Activated CD4-positive, CD25-positive, alpha-beta regulatory T cell treated with anti-CD3 and anti-CD28 coated beads, Interleukin-2, amount 50 U/mL, for 16 hours (primary cell): ENCODE measurements around the gene ANO7.

Source experiments
- DNase-seq: peaks from one replicate; pipeline ENCODE4 v3.0.0-alpha.2; 2020; ENCODE audit warnings: low read depth, low spot score

The ANO7 gene

DNA sequence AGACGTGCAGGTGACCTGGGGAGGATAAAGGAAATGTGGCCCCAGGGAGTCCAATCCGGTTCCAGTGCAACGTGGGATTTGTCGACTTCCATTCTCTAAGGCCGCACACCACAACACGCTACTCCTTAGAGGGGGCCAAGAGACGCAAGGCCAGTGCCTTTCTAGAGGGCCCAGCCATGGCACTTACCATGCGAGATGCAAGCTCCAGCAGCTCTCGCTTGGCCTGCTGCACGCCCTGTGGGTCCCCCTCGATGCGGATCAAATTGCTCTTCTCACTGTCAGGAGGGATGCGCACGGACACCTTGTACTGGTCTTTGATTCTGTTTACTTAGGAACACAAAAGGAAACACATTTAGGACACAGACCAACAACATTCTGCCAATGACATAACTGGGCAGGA lies 61.2 kb downstream of the ANO7 start:
- DNase-seq, result no peak

DNA sequence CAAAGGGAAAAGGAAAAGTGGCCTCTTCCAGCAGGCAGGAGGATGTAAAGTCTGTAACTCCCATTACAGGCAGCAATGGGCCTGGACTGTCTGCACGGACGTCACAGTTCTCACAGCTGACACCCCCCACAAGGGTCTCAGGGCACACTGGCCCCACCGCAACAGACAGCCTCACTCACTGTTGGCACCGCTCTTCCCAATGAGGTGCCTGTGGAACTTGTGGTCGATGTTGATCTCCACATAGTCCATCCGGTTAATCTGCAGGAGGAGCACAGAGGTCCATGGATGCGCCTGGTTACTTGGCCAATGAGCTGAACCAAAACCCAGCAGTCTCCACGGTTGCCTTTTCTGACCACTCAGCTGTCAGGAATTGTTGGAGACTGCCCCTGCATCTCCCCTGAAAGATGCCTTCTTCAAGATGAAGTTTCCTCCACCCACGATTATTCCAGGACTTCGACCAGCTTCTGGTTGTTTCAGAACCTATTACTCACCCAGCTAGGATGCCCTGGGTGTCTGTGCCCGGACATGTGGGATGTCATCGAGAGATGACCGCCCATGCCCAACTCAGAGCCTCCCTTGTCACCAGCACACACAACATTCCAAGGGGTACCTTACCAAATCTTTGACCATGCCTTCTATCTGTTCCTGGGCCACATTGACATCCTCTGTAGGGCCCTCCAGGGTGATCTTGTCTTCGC lies 64.5 kb downstream of the ANO7 start:
- no peak for DNase-seq

GRCh38 chr2:241254904-241255351 lies 66.5 kb downstream of the ANO7 start:
- DNase-seq, result no peak

DNA sequence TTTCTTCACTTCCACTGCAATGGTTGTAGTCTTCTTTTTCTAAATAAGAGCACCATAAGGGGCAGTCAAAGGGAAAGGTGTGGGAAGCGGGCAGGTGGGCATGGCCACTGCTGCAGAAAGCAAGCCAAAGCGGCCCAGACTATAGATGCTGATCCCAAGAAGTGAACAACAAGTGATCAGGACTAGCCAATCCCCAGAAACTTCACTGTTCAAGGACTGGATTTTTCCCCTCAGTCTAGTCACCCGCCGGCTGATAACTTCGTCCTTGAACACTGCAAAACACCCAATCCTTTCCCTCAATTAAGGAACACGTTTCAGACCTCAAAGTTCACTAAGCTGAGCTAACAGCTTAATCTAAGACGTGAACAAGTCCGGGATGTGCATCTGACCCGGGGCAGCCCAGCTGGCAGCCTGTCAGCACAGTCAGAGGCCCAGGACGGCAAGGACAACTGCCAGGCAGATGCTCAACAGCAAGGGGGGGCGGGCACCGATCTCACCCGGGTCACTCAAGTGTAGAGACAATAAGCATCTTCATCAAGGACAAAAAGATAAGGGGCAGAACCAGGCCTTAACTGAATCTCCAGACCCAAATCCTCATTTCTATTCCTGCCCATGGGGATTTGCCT lies 67.2 kb downstream of the ANO7 start:
- no peak for DNase-seq

- DNase-seq, result no peak
These were observed 67.7 kb downstream of the ANO7 start for GRCh38 chr2:241256168-241256545.

- no peak for DNase-seq
These were observed 69.0 kb downstream of the ANO7 start for GRCh38 chr2:241257419-241258032.

DNA sequence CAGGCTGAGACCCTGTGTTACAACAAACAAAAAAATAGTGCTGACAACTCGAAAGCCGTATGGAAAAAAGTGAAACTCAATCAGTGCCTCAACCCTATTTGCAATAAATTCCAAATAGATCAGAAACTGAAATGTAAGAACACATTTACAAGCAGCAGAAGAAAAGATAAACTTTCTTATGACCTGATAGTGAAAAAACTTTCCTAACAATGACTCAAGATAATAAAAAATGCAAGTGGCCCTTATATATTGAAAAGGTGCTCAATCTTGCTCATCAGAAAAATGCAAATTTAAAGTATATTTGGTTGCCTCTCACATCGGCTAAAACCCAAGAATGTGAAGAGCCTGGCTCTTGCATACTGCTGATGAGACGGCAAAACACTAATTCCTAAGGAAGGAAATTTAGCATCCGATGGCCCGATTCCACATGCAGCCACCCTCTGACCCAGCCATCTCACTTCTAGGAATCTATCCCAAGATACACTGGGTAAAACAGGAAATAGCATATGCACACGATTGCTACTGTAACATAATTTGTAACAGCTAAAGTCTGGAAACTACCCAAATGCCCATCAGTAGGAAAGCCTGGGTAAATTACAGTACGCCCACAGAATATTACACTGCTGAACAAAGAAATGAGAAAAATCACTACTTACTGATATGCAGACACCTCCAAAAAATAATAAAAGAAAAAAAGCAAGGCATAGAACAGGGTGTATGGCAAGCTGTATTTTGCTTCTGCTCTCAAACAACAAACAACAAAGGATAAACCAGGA lies 70.2 kb downstream of the ANO7 start:
- no peak for DNase-seq

DNA sequence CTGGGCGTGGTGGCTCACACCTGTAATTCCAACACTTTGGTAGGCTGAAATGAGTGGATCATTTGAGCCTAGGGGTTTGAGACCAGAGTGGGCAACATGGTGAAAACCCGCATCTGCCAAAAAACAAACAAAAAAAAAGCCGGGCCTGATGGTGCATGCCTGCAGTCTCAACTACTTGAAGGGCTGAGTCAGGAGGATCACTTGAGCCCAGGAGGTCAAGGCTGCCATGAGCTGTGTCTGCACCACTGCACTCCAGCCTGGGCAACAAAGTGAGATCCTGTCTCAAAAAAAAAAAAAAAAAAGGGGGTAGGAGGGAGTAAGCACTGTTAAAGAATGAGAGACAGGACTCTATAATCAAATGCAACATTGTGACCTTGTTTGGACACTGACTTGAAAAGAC lies 72.4 kb downstream of the ANO7 start:
- DNase-seq, result no peak

DNA sequence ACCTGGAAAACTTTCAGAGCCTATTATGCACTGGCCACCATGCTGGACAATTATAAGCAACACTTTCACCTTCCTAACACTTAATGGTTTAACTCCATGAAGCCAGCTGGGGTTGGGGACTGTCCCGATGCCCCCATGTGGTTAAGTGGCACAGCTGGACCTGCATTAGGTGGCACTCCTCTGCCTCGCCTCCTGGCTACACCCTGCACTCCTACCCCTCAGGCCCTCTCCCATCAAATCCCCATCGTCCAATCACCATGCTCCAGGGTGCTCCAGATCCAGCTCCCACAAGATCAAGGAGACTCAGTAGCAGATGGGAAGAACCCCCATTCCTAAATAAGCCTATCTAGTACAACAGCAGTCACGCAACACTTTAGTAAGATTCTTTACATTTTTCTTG lies 73.2 kb downstream of the ANO7 start:
- no peak for DNase-seq

DNA sequence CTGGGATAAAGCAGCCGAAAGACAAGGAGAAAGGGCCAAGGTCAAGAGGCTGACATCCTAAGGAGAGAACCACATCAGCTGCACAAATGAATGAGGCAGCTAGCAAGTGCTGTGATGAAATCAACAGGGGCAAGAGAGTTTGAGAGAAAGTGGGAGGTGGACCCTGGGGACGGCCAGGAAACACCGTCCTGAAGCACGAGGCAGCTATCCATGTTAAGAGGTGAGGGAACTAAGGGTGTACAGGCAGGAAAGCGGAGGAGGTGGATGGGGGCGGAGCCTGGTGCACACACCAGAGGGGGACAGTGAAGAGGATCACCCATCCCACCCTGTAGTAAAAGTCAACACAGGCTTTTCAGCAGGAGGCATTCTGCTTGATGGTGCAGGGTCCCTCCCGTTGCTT lies 74.6 kb downstream of the ANO7 start:
- DNase-seq, result no peak

- no peak for DNase-seq
These were observed 77.0 kb downstream of the ANO7 start for GRCh38 chr2:241265506-241265905.

GRCh38 chr2:241267249-241268067 lies 79.0 kb downstream of the ANO7 start:
- DNase-seq, result no peak

DNA sequence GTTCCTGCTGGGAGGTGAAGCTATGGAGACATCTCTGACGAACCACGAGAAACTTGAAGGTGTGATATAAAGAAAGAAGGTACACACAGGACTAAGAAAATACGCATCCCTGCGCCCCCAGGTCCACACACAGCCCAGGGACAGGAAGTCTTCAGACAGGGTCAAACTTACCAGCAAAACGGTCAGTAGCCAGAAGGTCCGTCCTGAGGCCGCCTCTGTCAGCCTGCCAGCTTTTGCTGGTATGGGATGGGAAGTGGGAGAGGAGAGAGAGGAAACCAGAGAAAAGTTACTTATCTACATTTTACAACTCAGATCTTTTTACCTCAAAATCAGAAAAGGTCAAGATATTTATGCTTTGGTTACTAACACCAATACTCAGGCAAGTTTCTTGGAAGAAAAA lies 79.8 kb downstream of the ANO7 start:
- no peak for DNase-seq

DNA sequence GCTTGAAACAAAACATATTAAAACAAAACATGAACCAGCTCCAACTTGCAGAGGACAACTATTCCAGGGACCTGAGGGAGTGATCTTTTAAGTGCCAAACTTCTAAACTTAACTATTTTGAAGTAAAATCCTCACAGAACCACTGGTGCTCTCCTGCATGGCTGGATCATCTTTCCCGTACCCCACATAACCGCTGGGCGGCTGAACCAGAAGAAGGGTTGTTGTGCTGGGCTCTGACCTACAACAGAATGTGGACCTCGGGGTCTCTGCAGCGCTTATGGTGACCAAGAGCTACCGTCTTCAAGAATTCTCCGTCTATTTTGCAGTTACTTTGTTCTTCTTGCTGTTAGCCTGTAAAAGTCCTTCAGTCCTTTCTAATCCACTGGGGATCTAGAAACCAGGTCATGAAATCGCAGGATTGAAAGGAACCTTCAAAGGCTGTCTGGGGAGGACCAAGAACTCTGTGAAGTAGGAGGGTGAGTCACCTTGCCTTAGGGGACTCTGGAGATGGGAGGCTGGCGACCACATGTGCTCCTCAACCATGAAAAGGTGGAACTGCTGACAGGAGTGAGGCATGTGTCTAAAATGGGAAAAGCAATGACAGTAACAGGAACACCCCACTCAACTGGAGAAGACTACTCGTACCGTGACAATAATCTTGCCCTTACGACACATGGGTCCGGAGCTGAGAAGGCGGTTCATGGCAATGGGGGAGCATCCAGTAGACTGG lies 80.4 kb downstream of the ANO7 start:
- DNase-seq, result no peak

- no peak for DNase-seq
These were observed 81.4 kb downstream of the ANO7 start for GRCh38 chr2:241269707-241270520.

- DNase-seq, result no peak
These were observed 82.1 kb downstream of the ANO7 start for GRCh38 chr2:241270531-241270930.

DNA sequence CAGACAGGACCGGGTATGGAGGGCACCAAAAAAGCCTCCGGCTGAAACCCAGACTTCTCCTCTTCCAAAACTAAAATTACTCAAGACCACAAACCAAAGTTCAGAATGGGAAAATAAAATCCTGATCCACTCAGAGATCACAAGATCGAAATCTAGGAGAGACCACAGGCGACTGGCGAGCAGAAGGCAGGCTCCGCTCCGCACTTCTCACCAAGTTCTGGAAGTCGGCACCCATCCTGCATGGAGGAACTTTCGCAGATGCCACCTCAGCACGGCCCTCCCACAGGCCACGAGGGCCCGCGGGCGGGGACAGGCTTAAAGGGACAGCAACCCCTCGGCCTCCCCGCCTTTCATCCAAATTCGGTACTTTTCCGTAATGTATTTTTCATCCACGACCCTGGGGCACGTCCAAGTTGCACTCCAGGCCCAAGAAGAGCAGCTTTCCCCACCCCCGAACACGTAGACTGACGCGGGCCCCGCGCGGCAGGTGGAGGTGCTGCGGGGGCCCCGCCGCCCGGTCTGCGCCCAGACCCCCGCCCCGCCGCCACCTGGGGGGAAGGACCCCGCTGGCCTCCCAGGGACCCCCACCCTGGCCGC lies 83.3 kb downstream of the ANO7 start:
- DNase-seq, result peak; percentile 25

DNA sequence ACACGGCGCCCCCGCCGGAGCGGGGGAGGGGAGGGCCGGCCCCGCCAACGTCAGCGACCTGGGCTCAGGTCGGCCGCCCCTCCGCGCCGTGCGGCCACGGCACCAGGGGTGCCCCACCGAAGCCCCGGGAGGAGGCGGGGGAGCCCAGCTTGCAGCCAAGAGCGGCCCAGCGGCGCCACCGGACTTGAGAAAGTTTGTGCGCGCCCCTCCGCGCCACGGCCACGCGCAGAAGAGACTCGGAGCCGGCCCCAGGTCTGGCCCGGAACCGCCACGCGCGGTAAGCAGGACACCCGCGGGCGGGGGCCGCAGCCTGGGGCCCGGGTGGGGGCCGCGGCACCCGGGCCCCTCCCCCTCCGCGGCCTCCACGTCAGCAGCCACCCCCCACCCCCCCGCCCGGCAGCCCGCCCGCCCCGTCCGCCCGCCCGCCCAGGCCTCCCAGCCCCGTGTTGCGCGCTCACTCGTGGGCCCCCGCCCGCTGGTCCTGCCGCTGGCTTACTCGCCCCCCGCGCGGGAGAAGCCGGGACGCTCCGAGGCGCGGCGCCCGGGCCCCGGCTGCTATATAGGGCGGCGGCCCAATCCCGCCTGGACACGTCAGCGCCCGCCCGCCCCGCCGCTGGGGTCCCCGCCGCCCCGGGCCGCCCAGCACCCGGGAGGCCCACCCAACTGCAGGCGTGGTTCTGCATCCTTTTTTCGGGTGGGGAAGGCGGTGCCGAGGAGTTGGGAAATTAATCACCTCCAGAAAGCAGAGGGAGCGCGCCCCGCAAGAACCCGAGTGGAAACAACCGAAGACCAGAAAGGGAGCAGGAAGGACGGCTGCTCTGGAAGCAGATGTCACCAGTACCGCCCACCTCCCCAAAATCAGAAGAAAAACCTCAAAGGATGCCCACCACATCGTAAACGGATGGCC lies 84.1 kb downstream of the ANO7 start:
- no peak for DNase-seq
